Stimulated activated CD8-positive, alpha-beta memory T cell treated with anti-CD3 and anti-CD28 coated beads, Interleukin-12 subunit alpha, Interleukin-12 subunit beta, amount 100 ng/mL, for 4 hours (primary cell): ENCODE data around the gene HMCES.
"Not testable (repeated sequence)": the region's sequence is repeated elsewhere in the genome, so short reads cannot be mapped to it uniquely, and the experiment has no call there.

Experiments used
- DNase-seq: peaks from one replicate; pipeline ENCODE4 v3.0.0-alpha.2; 2020; ENCODE audit warnings: low read depth

HMCES gene

GRCh38 chr3:129320825-129321487 lies 42.3 kb downstream of the HMCES start:
- no peak for DNase-seq

GRCh38 chr3:129321887-129322286 lies 43.2 kb downstream of the HMCES start:
- no peak for DNase-seq

DNA sequence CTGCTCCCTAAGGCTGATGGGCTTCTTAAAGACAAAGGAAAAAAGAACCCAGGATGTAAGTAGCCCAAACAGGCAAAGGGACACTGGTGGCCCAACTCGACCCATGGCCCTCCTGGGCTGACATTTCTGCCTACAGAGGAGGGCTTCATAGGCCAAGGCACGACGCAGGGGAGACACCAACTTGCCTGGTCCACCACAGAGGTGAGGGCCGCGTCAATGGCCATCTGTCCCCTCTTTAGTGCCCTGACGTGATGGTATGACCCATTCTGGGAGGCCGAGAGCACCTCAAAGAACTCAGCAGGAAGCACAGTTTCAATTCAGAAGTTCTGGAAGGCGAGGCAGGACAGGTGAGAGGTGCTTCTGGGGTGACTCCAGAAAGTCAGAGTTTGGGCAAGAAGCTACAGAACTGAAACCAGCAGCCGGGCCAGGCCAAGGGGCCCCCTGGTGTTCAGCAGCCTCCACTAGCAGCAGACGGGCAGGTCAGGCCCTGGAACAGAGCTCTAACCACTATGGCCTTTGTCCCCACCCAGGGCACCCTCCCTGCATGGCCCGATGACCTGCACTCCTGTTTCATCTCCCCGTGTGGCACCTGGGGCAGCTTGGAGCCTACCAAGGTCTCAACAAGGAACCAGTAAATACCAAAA lies 45.1 kb downstream of the HMCES start:
- DNase-seq, result no peak

DNA sequence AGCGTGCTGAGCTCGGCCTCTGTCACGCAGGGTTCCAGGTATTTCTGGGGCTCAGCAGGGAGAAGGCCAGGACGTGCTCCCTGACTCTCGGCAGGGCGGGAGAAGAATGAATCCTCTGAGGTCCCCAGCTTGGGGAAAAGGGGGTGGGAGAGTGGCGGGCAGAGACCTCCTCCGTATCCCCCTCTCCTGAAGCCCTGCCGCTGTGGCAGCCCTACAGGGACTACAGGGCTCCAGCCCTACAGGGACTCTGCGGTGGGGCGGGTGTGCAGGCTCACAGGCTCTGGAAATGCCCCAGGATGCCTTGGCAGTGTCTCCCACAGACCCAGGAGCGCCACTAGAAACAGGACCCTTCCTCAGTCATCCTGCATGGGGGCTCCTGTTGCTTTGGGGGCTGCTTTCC lies 46.2 kb downstream of the HMCES start:
- no peak for DNase-seq

DNA sequence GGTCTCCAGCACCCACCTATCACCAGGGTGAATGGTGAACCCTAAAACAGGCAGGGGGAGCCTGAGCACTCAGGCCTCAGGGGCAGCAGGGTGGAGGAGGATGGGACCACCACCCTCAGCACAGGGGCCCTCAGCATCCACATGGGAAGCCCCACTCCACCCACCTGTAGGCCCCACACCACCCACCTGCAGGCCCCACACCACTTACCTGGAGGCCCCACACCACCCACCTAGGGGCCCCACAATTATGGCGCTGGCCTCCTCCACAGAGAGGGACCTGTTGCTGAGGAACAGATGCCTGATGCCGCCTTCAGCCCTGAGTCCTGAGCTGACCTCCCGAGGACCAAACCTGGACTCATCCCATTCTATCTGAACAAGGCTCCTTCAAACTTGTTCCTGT lies 46.7 kb downstream of the HMCES start:
- DNase-seq, result no peak

GRCh38 chr3:129326138-129326537 lies 47.5 kb downstream of the HMCES start:
- no peak for DNase-seq

- DNase-seq, result no peak
Measured at GRCh38 chr3:129326595-129326994, 47.9 kb downstream of the HMCES start.

- no peak for DNase-seq
Measured at GRCh38 chr3:129327510-129327909, 48.8 kb downstream of the HMCES start.

DNA sequence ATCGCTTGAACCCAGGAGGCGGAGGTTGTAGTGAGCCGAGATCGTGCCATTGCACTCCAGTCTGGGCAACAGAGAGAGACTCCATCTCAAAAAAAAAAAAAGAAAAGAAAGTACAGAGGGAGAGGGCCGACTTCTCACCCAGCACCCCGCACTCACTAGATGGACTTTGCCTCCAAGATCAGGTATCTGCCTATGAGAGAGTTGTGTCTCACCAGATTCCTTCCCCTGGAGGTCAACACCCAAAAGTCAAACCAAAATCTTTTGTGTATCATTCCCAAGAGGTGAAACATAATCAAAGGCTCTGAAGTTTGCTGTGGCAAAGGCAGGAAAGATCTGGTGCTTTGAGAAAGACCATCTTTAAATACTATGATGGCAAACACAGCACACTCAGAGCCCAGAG lies 51.2 kb downstream of the HMCES start:
- no peak for DNase-seq

- no peak for DNase-seq
Measured at GRCh38 chr3:129330409-129330808, 51.7 kb downstream of the HMCES start.

DNA sequence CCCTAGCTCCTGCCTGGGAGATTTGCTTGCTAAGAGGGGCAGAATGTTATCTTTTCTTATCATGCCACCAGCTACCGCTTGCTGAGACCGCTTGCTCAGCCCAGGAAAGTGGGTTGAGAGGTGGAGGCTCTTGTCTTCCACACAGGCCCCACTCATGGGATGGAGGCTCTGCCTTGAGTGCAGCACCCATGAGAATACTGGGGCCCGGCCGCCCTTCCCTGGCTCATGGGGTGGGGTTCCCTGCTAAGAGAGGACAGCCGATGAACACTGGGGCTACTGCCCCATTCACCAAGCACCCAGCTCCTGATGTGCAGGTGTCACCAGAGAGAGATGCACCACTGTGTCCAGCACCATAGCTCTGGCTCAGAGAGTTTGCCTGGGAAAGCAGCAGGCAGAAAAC lies 55.2 kb downstream of the HMCES start:
- no peak for DNase-seq

DNA sequence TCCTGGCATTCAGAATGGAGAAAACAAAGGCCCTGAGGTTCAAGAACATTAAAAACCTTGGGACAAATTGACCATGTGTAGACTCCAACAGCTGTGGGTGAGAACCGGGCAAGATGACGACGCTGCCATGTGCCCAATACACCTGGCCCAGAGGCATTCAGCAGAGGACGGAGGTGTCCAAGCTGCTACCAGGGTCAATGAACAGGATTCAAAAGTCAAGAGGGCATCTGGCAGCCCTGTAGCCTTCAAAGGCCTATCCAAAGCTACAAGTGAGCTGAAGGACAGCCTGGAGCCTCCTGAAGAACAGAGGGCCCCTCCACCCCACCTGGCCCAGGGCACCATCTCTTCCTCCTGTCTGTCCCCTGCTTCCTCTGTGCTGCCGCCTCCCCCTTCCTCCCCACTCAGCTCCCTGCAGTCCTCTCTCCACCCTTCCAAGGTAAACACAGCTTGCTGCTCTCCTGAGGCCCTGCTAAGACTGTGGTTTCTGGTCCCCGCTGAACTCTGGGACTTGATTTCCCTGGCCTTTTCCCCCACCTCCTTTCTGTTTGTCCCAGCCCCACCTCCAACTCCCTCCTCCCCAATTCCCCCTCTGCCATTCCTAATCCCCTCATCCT lies 57.5 kb downstream of the HMCES start:
- DNase-seq, result no peak

DNA sequence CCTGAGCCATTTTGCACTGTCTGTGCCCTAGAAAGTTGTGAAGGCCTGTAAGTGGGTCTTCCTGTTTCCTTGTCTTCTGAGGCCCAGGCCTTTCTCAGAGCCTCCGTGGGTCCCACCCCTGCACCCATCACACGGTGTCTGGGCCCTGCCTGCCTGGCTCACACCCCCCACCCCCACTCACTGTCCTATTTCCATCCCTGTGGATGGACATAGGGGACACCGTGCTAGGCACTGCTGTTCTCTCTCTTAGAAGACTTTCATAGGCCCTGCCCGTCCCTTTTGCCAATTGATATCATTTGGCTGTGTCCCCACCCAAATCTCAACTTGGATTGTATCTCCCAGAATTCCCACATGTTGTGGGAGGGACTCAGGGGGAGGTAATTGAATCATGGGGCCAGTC lies 59.0 kb downstream of the HMCES start:
- DNase-seq, result not testable (repeated sequence)

DNA sequence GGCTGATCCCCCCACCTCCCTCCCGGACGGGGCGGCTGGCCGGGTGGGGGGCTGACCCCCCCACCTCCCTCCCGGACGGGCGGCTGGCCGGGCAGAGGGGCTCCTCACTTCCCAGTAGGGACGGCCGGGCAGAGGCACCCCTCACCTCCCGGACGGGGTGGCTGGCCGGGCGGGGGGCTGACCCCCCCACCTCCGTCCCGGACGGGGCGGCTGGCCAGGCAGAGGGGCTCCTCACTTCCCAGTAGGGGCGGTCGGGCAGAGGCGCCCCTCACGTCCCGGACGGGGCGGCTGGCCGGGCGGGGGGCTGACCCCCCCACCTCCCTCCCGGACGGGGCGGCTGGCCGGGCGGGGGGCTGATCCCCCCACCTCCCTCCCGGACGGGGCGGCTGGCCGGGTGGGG lies 60.5 kb downstream of the HMCES start:
- not testable (repeated sequence) for DNase-seq

- DNase-seq, result not testable (repeated sequence)
Measured at GRCh38 chr3:129339833-129340232, 61.2 kb downstream of the HMCES start.

- DNase-seq, result no peak
Measured at GRCh38 chr3:129341331-129342141, 62.9 kb downstream of the HMCES start.

DNA sequence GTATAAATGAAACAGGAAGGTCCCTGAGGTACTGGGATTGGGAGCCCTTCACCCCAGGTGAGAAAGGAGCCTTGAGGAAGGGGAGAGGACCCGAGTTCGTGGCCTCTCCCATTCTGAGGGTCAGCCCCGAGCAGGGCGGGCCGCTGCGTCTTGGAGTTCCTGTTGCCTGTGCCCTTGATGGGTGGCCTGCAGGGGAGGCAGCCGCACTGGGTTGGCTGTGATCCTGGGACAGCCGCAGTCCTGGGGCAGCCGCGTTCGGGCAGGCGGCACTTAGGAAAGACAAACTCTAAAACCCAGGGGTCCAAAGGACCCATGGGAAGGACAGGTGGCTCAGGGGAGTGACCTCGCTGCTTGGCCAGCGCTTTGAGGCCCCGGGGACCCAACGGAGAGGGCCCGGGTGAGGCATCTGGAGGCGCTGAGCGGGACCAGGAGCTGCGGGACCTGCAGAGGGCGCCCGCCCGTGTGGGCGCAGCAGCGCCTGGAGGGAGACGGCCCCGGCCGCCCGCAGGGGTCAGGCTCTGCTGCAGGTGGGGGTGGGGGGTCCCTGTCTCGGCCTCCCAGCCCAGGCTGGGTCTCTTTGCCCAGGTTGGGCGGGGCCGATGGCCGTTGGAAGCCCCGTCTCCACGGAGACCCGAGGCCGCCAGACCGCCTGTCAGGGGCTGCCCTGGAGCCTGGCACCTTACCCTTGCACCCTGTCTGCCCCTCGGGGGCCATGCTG lies 65.1 kb downstream of the HMCES start:
- no peak for DNase-seq

GRCh38 chr3:129344540-129345220 lies 66.0 kb downstream of the HMCES start:
- no peak for DNase-seq

DNA sequence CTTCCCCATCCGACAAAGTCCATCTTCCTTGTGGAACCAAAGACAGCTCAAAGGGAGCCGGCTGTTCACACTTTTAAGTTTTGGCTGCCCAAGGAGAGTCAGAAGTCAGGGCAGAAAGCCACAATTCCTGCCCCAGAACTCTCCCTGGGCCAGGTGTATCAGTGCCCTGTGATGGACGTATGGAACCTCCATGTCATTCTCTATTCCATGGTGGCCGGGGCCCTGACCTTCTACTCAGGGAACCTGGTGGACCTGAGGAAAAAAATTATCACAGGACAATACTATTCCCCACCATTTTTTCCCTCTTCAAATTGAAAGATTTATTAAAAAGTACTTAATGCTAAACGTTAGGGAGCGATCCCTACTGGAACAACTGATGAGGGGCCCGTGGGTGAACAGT lies 66.6 kb downstream of the HMCES start:
- no peak for DNase-seq

DNA sequence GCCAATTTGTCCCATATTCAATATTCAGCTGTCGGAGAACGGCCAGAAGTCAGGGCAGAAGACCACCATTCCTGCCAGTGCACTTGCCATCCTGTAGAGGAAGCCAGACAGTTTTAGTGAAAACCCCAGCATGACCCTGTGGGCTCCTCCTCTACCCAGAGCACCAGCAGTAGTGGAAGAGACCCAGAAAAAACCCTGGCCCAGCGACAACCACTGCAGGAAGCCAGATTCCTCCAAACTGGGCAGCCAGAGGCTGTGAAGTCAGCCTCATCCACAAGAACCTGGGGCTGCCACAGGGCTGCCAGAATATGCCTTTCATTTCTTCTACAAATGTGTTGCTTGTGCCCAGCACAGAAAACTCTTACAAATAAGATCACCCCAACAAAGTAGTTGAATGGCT lies 67.3 kb downstream of the HMCES start:
- no peak for DNase-seq

DNA sequence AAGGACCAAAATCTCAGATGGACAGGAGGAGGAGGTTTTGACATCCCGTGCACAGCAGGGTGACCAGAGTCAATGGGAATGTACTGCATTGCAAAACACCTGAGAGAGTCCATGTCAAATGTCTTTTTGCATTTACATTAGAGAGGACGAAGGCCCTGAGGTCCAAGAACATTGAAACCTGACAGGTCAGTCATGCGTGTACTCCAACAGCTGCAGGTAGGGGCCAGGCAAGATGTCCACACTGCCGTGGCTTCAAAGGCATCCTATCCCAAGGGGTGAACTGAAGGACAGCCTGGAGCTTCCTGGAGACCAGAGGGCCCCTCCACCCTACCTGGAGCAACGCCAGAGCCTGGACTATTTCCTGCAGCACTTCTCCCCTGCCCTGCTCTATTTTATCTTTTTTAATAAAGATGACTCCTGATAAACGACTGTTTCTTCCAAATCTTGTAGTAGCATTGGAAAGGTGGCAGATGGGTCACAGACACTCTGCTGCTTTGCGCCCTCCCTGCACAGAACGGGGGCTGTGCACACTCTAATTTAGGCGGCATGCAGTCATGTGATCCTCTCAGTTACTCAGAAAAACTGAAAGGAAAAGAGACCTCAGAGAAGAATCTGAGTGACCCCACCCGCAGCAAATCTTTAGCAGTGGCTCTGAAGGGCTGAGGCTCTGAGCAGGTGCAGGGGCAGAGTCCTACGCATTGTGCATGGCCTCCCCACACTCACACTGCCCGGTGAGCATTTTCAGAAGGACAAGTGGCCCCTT lies 68.2 kb downstream of the HMCES start:
- DNase-seq, result no peak
